ENCODE data around the gene CORO7. TPM values are rescaled to one million over a fixed set of nuclear protein-coding genes. Genes with fewer than 3 reads are reported as not detected.

CORO7 gene
- total RNA-seq, 1 experiment from 2014 or later, result 14.3 TPM

DNA sequence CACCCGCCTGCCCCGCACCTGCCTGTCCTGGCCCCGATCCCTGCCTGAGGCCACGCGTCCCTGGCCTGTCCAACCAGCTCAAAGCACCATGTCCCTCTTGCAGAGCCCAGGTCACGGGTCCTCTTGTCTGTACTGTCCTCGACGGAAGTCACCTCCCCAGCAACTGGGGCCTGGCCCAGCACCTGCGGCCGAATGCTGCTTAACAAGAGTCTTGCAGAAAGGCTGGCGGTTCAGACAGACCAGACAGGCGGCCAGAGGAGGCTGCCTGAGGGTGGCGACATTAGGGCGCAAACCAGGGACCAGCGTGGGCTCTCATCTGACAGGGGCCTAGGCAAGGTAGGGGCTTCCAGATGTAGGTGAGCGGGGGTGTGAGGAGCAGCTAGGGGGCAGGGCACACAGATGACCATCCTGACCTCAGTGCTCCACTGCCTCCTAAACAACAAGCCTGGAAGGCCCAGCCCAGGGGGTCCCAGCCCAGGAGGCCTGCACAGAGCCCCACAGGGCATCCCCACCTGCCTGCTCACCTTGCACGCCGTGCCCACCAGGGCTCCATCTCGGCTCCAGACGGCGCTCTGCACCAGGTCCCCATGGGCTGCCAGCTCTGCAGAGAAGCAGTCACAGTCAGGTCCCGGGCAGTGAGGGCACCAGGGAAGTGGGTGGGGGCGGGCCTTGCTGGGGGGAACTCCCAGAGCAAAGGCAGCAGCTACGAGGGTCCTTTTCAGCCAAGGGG is 11.3 kb downstream of the CORO7 start:
- H4K20me1 ChIP-seq (ENCODE audit: low read length), result peaks cover 4% of the 10 kb centered on the region; the same call in 1 of the 2 replicates
- no peak overlapping the region for H3K4me2 ChIP-seq (ENCODE audit: low read length)
- peaks cover 5% of the 10 kb centered on the region for H3K4me1 ChIP-seq (ENCODE audit: insufficient read depth, low read length)
- POLR2A ChIA-PET (ENCODE audit: unreplicated experiment), result no interaction called here
- no peaks in the 10 kb centered on the region for H3K9me3 ChIP-seq (ENCODE audit: low read length)
- no peaks in the 10 kb centered on the region for H3K36me3 ChIP-seq (ENCODE audit: low read depth, low read length)
- H3K4me3 ChIP-seq (ENCODE audit: low read length), result no peak overlapping the region
- no peaks in the 10 kb centered on the region for H3K79me2 ChIP-seq (ENCODE audit: low read length)
- ATAC-seq (no peak), DNase-seq (no peak)
- H3K27me3 ChIP-seq (ENCODE audit: low read length), result no peaks in the 10 kb centered on the region
- H3K9me2 ChIP-seq (replicated peaks; ENCODE audit: low read length), result no peaks in the 10 kb centered on the region
- no peak overlapping the region for H3K27ac ChIP-seq (ENCODE audit: low read length)
- TF ChIP-seq EZH2 (IDR thresholded peaks at IDR 0.05; ENCODE audit: low read length, unreplicated experiment) (no peak), EZH2phosphoT487 (IDR thresholded peaks at IDR 0.05; ENCODE audit: borderline replicate concordance, low read length) (no peak)
- TF ChIP-seq, protein P1, sequence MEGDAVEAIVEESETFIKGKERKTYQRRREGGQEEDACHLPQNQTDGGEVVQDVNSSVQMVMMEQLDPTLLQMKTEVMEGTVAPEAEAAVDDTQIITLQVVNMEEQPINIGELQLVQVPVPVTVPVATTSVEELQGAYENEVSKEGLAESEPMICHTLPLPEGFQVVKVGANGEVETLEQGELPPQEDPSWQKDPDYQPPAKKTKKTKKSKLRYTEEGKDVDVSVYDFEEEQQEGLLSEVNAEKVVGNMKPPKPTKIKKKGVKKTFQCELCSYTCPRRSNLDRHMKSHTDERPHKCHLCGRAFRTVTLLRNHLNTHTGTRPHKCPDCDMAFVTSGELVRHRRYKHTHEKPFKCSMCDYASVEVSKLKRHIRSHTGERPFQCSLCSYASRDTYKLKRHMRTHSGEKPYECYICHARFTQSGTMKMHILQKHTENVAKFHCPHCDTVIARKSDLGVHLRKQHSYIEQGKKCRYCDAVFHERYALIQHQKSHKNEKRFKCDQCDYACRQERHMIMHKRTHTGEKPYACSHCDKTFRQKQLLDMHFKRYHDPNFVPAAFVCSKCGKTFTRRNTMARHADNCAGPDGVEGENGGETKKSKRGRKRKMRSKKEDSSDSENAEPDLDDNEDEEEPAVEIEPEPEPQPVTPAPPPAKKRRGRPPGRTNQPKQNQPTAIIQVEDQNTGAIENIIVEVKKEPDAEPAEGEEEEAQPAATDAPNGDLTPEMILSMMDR (conservative IDR thresholded peaks at IDR 0.05; ENCODE audit: low read depth, low read length), result no peak
- H3F3A ChIP-seq (ENCODE audit: low read length, unreplicated experiment), result no peaks in the 10 kb centered on the region
- CTCF ChIA-PET, result no interaction called here
- BruUV-seq (replicated peaks), result no TSS peak
- intact Hi-C loops (cut with micrococcal nuclease), result no loop called here
- no peak overlapping the region for H3K9ac ChIP-seq (ENCODE audit: low read length)
- no peak overlapping the region for H2AFZ ChIP-seq (ENCODE audit: low read length)

GRCh38 chr16:4404247-4404966 is 12.0 kb downstream of the CORO7 start:
- no peaks in the 10 kb centered on the region for H3K79me2 ChIP-seq (ENCODE audit: low read length)
- no peak overlapping the region for H3K4me3 ChIP-seq (ENCODE audit: low read length)
- no peaks in the 10 kb centered on the region for H3F3A ChIP-seq (ENCODE audit: low read length, unreplicated experiment)
- H3K9ac ChIP-seq (ENCODE audit: low read length), result no peak overlapping the region
- no TSS peak for BruUV-seq (replicated peaks)
- no peaks in the 10 kb centered on the region for H3K9me3 ChIP-seq (ENCODE audit: low read length)
- H3K36me3 ChIP-seq (ENCODE audit: low read depth, low read length), result no peaks in the 10 kb centered on the region
- H3K9me2 ChIP-seq (replicated peaks; ENCODE audit: low read length), result no peaks in the 10 kb centered on the region
- TF ChIP-seq, protein P1 (conservative IDR thresholded peaks at IDR 0.05; ENCODE audit: low read depth, low read length), result peak; percentile 92
- TF ChIP-seq EZH2phosphoT487 (IDR thresholded peaks at IDR 0.05; ENCODE audit: borderline replicate concordance, low read length), result no peak
- no peak for TF ChIP-seq EZH2 (IDR thresholded peaks at IDR 0.05; ENCODE audit: low read length, unreplicated experiment)
- CTCF ChIA-PET, result interaction anchor here (0.7 kb wide), 1 partner anchor 52 kb away, joined by 3 read pairs; no protein-coding TSS in a partner anchor
- no peaks in the 10 kb centered on the region for H4K20me1 ChIP-seq (ENCODE audit: low read length)
- H3K27ac ChIP-seq (ENCODE audit: low read length), result no peak overlapping the region
- no peak overlapping the region for H2AFZ ChIP-seq (ENCODE audit: low read length)
- DNase-seq (peak; percentile 37), ATAC-seq (peak; percentile 30; the same call in 1 of the 2 replicates)
- H3K4me2 ChIP-seq (ENCODE audit: low read length), result no peak overlapping the region
- intact Hi-C loops (cut with micrococcal nuclease), result no loop called here
- POLR2A ChIA-PET (ENCODE audit: unreplicated experiment), result no interaction called here
- peaks cover 4% of the 10 kb centered on the region for H3K4me1 ChIP-seq (ENCODE audit: insufficient read depth, low read length)
- no peaks in the 10 kb centered on the region for H3K27me3 ChIP-seq (ENCODE audit: low read length)
